ENCODE data around the gene OR2L5. TPM values are rescaled to one million over a fixed set of nuclear protein-coding genes. Genes with fewer than 3 reads are reported as not detected.

The OR2L5 gene
- total and polyA plus RNA-seq, 8 donors: not detected

DNA sequence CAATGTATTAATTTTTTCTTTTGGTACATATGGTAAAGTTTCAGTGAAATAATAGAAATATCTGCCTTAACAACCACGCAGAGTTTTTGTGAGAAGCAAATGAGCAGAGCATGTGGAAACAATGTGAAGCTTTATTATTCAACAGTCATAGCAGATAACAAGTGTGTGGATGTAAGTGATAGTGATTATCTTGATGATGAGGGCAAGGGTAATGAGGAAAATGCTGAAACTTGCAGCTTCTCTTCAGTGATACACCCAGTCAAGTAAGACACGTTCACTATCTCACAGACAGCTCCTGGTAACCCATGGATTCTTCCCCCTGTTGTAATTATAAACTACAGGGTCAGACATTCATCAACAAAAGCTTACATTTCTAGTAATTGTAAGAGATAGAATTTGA lies 14.6 kb upstream of the OR2L5 start:
- Histone ChIP-seq H3K4me3 (no peak overlapping the region), H3K9me3 (peaks cover 0 to 8% (median 2%) of the 10 kb centered on the region in 4 donors), H3K27me3 (no peaks in the 10 kb centered on the region), H3K36me3 (no peaks in the 10 kb centered on the region), H3K4me1 (no peaks in the 10 kb centered on the region), H3K27ac (no peak overlapping the region)
- 21 to 51% (median 43%) methylated on average over 2 of the region's 2 CpGs for WGBS, 5 donors
- intact Hi-C loops (cut with DNase I; ENCODE audit: low total_unique reads): no loop called here
- no peak for DNase-seq
- TF ChIP-seq POLR2AphosphoS5 (IDR thresholded peaks at IDR 0.05) (no peak), EP300 (IDR thresholded peaks at IDR 0.05) (no peak)

GRCh38 chr1:248000169-248000568 lies 13.3 kb upstream of the OR2L5 start:
- H3K4me3 ChIP-seq: no peak overlapping the region
- no peak for DNase-seq
- no peaks in the 10 kb centered on the region for H3K27me3 ChIP-seq
- TF ChIP-seq POLR2AphosphoS5 (IDR thresholded peaks at IDR 0.05) (no peak), POLR2A (IDR thresholded peaks at IDR 0.05) (no peak), CTCF (IDR thresholded peaks at IDR 0.05) (no peak), EP300 (IDR thresholded peaks at IDR 0.05) (no peak)
- no peak overlapping the region for H3K27ac ChIP-seq
- intact Hi-C loops (cut with DNase I; ENCODE audit: low total_unique reads): no loop called here
- peaks cover 0 to 8% (median 2%) of the 10 kb centered on the region in 4 donors for H3K9me3 ChIP-seq
- H3K36me3 ChIP-seq: no peaks in the 10 kb centered on the region
- no peaks in the 10 kb centered on the region for H3K4me1 ChIP-seq
- WGBS, 5 donors: 79 to 95% (median 88%) methylated on average over 1 of the region's 1 CpG

- no peaks in the 10 kb centered on the region for H3K36me3 ChIP-seq
- no peaks in the 10 kb centered on the region for H3K27me3 ChIP-seq
- no peaks in the 10 kb centered on the region for H3K4me1 ChIP-seq
- no peak overlapping the region for H3K27ac ChIP-seq
- no peak for TF ChIP-seq EP300 (IDR thresholded peaks at IDR 0.05)
- no peak overlapping the region for H3K4me3 ChIP-seq
- no peak for DNase-seq
- WGBS, 5 donors: 35 to 74% (median 49%) methylated on average over 1 of the region's 1 CpG
- peaks cover 3 to 48% (median 31%) of the 10 kb centered on the region in 4 donors for H3K9me3 ChIP-seq
- intact Hi-C loops (cut with DNase I; ENCODE audit: low total_unique reads): no loop called here
These were observed 5.7 kb upstream of the OR2L5 start for GRCh38 chr1:248007778-248008177.

- whole genome bisulfite sequencing, 5 donors: 73 to 85% (median 82%) methylated on average over 3 of the region's 3 CpGs
- H3K4me3 ChIP-seq: no peak overlapping the region
- intact Hi-C loops (cut with DNase I; ENCODE audit: low total_unique reads): no loop called here
These were observed 3.8 kb upstream of the OR2L5 start for GRCh38 chr1:248009681-248010080.

DNA sequence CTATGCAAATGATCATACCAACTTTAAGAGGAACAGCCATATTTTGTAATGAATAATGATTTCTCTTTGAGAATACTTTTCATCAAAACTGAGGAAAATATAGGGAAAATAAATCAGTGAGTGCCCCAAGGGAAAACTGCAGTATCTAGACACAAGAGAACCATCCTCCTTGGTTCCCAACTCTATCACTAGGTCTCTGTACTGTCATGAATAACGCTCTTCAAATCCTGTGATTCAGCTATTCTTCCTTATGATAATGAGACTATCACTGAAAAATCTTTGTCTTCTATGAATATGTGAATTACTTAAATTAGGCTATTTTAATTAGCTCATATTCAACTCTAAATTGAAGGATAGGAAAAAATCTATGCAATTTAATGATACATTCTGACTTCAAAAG lies 2.3 kb downstream of the OR2L5 start:
- TF ChIP-seq POLR2A (IDR thresholded peaks at IDR 0.05): no peak
- no peak for TF ChIP-seq POLR2AphosphoS5 (IDR thresholded peaks at IDR 0.05)
- no peak for TF ChIP-seq EP300 (IDR thresholded peaks at IDR 0.05)
- TF ChIP-seq CTCF (IDR thresholded peaks at IDR 0.05): no peak
- Histone ChIP-seq H3K27ac (no peak overlapping the region), H3K36me3 (no peaks in the 10 kb centered on the region), H3K27me3 (no peaks in the 10 kb centered on the region), H3K4me3 (no peak overlapping the region), H3K4me1 (no peaks in the 10 kb centered on the region), H3K9me3 (peaks cover 3 to 27% (median 14%) of the 10 kb centered on the region in 4 donors)
- no peak for DNase-seq
- intact Hi-C loops (cut with DNase I; ENCODE audit: low total_unique reads): no loop called here
- 60 to 84% (median 82%) methylated on average over 1 of the region's 1 CpG for WGBS, 5 donors

More at GRCh38 chr1:248009681-248010080, 3.8 kb upstream of the OR2L5 start:
- Histone ChIP-seq H3K36me3 (no peaks in the 10 kb centered on the region), H3K27ac (no peak overlapping the region), H3K27me3 (no peaks in the 10 kb centered on the region), H3K4me1 (no peaks in the 10 kb centered on the region), H3K9me3 (peaks cover 3 to 46% (median 31%) of the 10 kb centered on the region in 4 donors)
- DNase-seq: no peak
- TF ChIP-seq EP300 (IDR thresholded peaks at IDR 0.05) (no peak), CTCF (IDR thresholded peaks at IDR 0.05) (no peak), POLR2AphosphoS5 (IDR thresholded peaks at IDR 0.05) (no peak), POLR2A (IDR thresholded peaks at IDR 0.05) (no peak)

Measured in stomach (tissue), 9 donors.